ENCODE measurements around the gene PTPN2.

The PTPN2 gene

DNA sequence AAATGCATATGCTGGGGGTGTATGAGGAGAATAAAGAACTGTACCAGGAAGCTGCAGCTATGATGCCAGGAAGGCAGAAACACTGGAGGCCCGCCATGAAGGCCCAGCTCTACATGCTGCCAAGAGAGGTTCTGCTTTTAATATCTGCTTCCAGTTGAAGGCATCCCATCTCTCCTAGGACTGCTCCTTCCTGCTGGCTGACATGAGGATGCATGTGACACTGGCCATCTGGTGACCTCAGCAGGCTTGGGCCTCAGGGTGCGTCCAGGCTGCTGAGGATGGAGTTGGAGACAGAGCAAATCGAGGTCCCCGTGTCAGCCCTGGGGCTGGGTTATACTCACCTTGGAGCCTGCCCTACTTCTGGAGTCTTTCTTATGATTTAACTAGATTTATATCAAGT is 132.1 kb downstream of the PTPN2 start:
- no peak for DNase-seq
- Histone ChIP-seq H3K4me1 (no peaks in the 10 kb centered on the region), H3K36me3 (no peaks in the 10 kb centered on the region), H3K9me3 (no peaks in the 10 kb centered on the region), H3K27me3 (no peaks in the 10 kb centered on the region), H3K4me3 (ENCODE audit: low read depth, low read length) (no peak overlapping the region)
- no peak for TF ChIP-seq CTCF (IDR thresholded peaks at IDR 0.05; ENCODE audit: low read depth, low read length)

DNA sequence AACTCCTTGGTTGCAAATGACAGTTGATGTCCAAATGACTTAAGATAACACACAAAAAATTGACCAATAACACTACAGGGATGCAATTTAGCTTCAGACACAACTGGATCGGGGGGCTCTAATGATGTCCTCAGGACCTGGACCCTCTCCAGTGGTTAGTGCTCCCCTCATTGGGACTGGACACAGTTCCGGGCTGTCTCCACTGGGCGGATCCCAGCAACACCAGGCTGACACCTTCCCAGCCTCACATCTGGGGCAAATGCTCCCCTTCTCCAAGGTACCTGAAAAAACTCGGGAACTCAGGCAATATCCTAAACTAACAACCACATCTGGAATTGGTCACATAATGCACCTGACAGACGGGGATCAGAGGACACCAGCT is 132.5 kb downstream of the PTPN2 start:
- DNase-seq, result no peak
- Histone ChIP-seq H3K4me1 (no peaks in the 10 kb centered on the region), H3K9me3 (no peaks in the 10 kb centered on the region), H3K27me3 (no peaks in the 10 kb centered on the region), H3K4me3 (ENCODE audit: low read depth, low read length) (no peak overlapping the region), H3K36me3 (no peaks in the 10 kb centered on the region)
- TF ChIP-seq CTCF (IDR thresholded peaks at IDR 0.05; ENCODE audit: low read depth, low read length), result no peak

- TF ChIP-seq CTCF (IDR thresholded peaks at IDR 0.05; ENCODE audit: low read depth, low read length), result no peak
- H3K36me3 ChIP-seq, result no peaks in the 10 kb centered on the region
Measured at GRCh38 chr18:12750715-12751502, 133.1 kb downstream of the PTPN2 start.

GRCh38 chr18:12750076-12750714 is 133.8 kb downstream of the PTPN2 start:
- no peak for TF ChIP-seq CTCF (IDR thresholded peaks at IDR 0.05; ENCODE audit: low read depth, low read length)
- DNase-seq, result no peak
- H3K4me1 ChIP-seq, result no peaks in the 10 kb centered on the region
- no peaks in the 10 kb centered on the region for H3K9me3 ChIP-seq
- no peak overlapping the region for H3K4me3 ChIP-seq (ENCODE audit: low read depth, low read length)
- H3K36me3 ChIP-seq, result no peaks in the 10 kb centered on the region
- no peaks in the 10 kb centered on the region for H3K27me3 ChIP-seq

More at GRCh38 chr18:12750715-12751502, 133.1 kb downstream of the PTPN2 start:
- Histone ChIP-seq H3K9me3 (no peaks in the 10 kb centered on the region), H3K4me1 (no peaks in the 10 kb centered on the region), H3K27me3 (no peaks in the 10 kb centered on the region), H3K4me3 (ENCODE audit: low read depth, low read length) (no peak overlapping the region)
- no peak for DNase-seq

GRCh38 chr18:12749121-12749520 is 134.9 kb downstream of the PTPN2 start:
- Histone ChIP-seq H3K9me3 (no peaks in the 10 kb centered on the region), H3K4me1 (no peaks in the 10 kb centered on the region)
- no peak for DNase-seq

More at GRCh38 chr18:12749121-12749520, 134.9 kb downstream of the PTPN2 start:
- no peaks in the 10 kb centered on the region for H3K27me3 ChIP-seq
- no peaks in the 10 kb centered on the region for H3K36me3 ChIP-seq
- TF ChIP-seq CTCF (IDR thresholded peaks at IDR 0.05; ENCODE audit: low read depth, low read length), result no peak
- H3K4me3 ChIP-seq (ENCODE audit: low read depth, low read length), result no peak overlapping the region
